Natural killer cell (primary cell): ENCODE data around the gene NTNG2. TPM values are rescaled to one million over a fixed set of nuclear protein-coding genes. Genes with fewer than 3 reads are reported as not detected.

Experiments
- ATAC-seq, 3 donors: fragments of 150-1000 bp in 2 of 3; fragments of 200-7000 bp in 1 of 3; cut with Tn5 transposase; 1 replicate in 1 of 3; 2 replicates in 2 of 3; pipeline ENCODE4 v1.10.0; 2021; ENCODE audit warnings: mild to moderate bottlenecking in 2 of 3, moderate library complexity in 2 of 3
- DNase-seq, 2 donors: peaks; one replicate each; pipeline versions ENCODE4 v3.0.0 to v3.0.0-alpha.2; 2013 to 2021; ENCODE audit warnings: mixed read lengths in 1 of 2
- H3K27ac ChIP-seq: one replicate; pipeline ENCODE4 v1.5.1; 2013; ENCODE audit warnings: mild to moderate bottlenecking, low read length
- H3K27me3 ChIP-seq: one replicate; pipeline ENCODE4 v1.6.1; 2013; ENCODE audit warnings: low read length; ENCODE audit not compliant: control insufficient read depth, insufficient read depth
- H3K36me3 ChIP-seq: one replicate; pipeline ENCODE4 v1.6.1; 2013; ENCODE audit warnings: low read length; ENCODE audit not compliant: control insufficient read depth, insufficient read depth
- H3K4me1 ChIP-seq: one replicate; pipeline ENCODE4 v1.6.1; 2013; ENCODE audit warnings: low read length; ENCODE audit not compliant: control insufficient read depth, insufficient read depth
- H3K4me3 ChIP-seq: one replicate; pipeline ENCODE4 v1.5.1; 2013; ENCODE audit warnings: low read length
- H3K9me3 ChIP-seq: one replicate; pipeline ENCODE4 v1.6.1; 2013; ENCODE audit warnings: low read length; ENCODE audit not compliant: control insufficient read depth, insufficient read depth
- H3K27ac Mint-ChIP-seq, 2 donors: one replicate each; pipeline ENCODE4 v1.8.0; 2022; ENCODE audit warnings: mild to moderate bottlenecking in 2 of 2, mixed read lengths in 2 of 2, moderate library complexity in 1 of 2
- H3K27me3 Mint-ChIP-seq, 2 donors: one replicate each; pipeline ENCODE4 v1.8.0; 2022; ENCODE audit warnings: low read depth in 2 of 2, mixed read lengths in 2 of 2
- H3K36me3 Mint-ChIP-seq: one replicate; pipeline ENCODE4 v1.8.0; 2022; ENCODE audit warnings: mixed read lengths
- H3K4me1 Mint-ChIP-seq, 2 donors: one replicate each; pipeline ENCODE4 v1.8.0; 2022; ENCODE audit warnings: mixed read lengths in 2 of 2
- H3K4me3 Mint-ChIP-seq: one replicate; pipeline ENCODE4 v1.8.0; 2022; ENCODE audit warnings: mild to moderate bottlenecking, moderate library complexity, mixed read lengths
- H3K9me3 Mint-ChIP-seq, 2 donors: one replicate each; pipeline ENCODE4 v1.8.0; 2022; ENCODE audit warnings: mixed read lengths in 2 of 2
- CTCF ChIP-seq: fragments of 200-600 bp; IDR thresholded peaks from one replicate; pipeline ENCODE4 v1.8.0; 2022; ENCODE audit warnings: antibody characterized with exemption
- WGBS: methylation state at CpG from one replicate; pipeline ENCODE4 v1.1.7; 2013; ENCODE audit warnings: missing lambda C conversion rate; ENCODE audit not compliant: insufficient coverage; 5-methylcytosine and 5-hydroxymethylcytosine counted together
- intact Hi-C: fragments of 100-400 bp; cut with micrococcal nuclease; formaldehyde crosslinking; loops from one replicate; pipeline ENCODE4 v1.14.2; 2022
- total RNA-seq, 4 donors: library from RNA; stranded (reverse); fragments of 120-200 nt in 1 of 4; gene quantifications; one replicate each; pipeline versions ENCODE4 v1.2.3 to v1.2.4, GENCODE V29; 2013 to 2022

NTNG2 gene
- total RNA-seq, 3 donors from 2014 or later (not counting 1 experiment from before 2014, with no cell fraction given): 23.4 to 67.2 (median 32.6) TPM

- Histone ChIP-seq H3K4me1 (no peaks in the 10 kb centered on the region), H3K27ac (no peak overlapping the region), H3K36me3 (no peaks in the 10 kb centered on the region), H3K9me3 (no peaks in the 10 kb centered on the region), H3K4me3 (no peak overlapping the region), H3K27me3 (no peaks in the 10 kb centered on the region)
- intact Hi-C loops: no loop called here
- no peaks in the 10 kb centered on the region for H3K9me3 Mint-ChIP-seq
- H3K27me3 Mint-ChIP-seq: peaks cover 0 to 3% of the 10 kb centered on the region in 2 donors
- no peaks in the 10 kb centered on the region for H3K36me3 Mint-ChIP-seq
- ATAC-seq: no peak
- no peaks in the 10 kb centered on the region for H3K4me1 Mint-ChIP-seq
- H3K27ac Mint-ChIP-seq: no peak overlapping the region
- WGBS: 82% methylated on average over 16 of the region's 18 CpGs
- no peak for DNase-seq
- no peak for TF ChIP-seq CTCF
- no peak overlapping the region for H3K4me3 Mint-ChIP-seq
These were observed 20.6 kb downstream of the NTNG2 start for GRCh38 chr9:132182314-132183091.

- DNase-seq (no peak), ATAC-seq (no peak)
- Mint-ChIP-seq H3K36me3 (no peaks in the 10 kb centered on the region), H3K9me3 (no peaks in the 10 kb centered on the region), H3K27ac (no peak overlapping the region), H3K4me1 (no peaks in the 10 kb centered on the region), H3K27me3 (peaks cover 0 to 3% of the 10 kb centered on the region in 2 donors), H3K4me3 (no peak overlapping the region)
- Histone ChIP-seq H3K4me1 (no peaks in the 10 kb centered on the region), H3K9me3 (no peaks in the 10 kb centered on the region), H3K27ac (no peak overlapping the region), H3K36me3 (no peaks in the 10 kb centered on the region), H3K4me3 (no peak overlapping the region), H3K27me3 (no peaks in the 10 kb centered on the region)
- intact Hi-C loops: no loop called here
- no peak for TF ChIP-seq CTCF
- WGBS: 84% methylated on average over 9 of the region's 9 CpGs
These were observed 21.3 kb downstream of the NTNG2 start for GRCh38 chr9:132183134-132183533.

- TF ChIP-seq CTCF: no peak
- Histone ChIP-seq H3K4me3 (no peak overlapping the region), H3K27me3 (no peaks in the 10 kb centered on the region), H3K36me3 (no peaks in the 10 kb centered on the region), H3K4me1 (no peaks in the 10 kb centered on the region), H3K9me3 (no peaks in the 10 kb centered on the region), H3K27ac (no peak overlapping the region)
- Mint-ChIP-seq H3K9me3 (no peaks in the 10 kb centered on the region), H3K27me3 (peaks cover 0 to 3% of the 10 kb centered on the region in 2 donors), H3K36me3 (no peaks in the 10 kb centered on the region), H3K4me1 (no peaks in the 10 kb centered on the region), H3K4me3 (no peak overlapping the region), H3K27ac (no peak overlapping the region)
- ATAC-seq (no peak), DNase-seq (no peak)
- 64% methylated on average over 5 of the region's 7 CpGs for WGBS
- intact Hi-C loops: no loop called here
These were observed 21.9 kb downstream of the NTNG2 start for GRCh38 chr9:132183715-132184114.

GRCh38 chr9:132184124-132184523, 22.3 kb downstream of the NTNG2 start:
- H3K36me3 Mint-ChIP-seq: no peaks in the 10 kb centered on the region
- H3K27me3 ChIP-seq: no peaks in the 10 kb centered on the region
- TF ChIP-seq CTCF: no peak
- H3K27me3 Mint-ChIP-seq: peaks cover 0 to 3% of the 10 kb centered on the region in 2 donors
- no peak overlapping the region for H3K27ac Mint-ChIP-seq
- no peak overlapping the region for H3K4me3 Mint-ChIP-seq
- H3K27ac ChIP-seq: no peak overlapping the region
- ATAC-seq (no peak), DNase-seq (no peak)
- no peak overlapping the region for H3K4me3 ChIP-seq
- H3K4me1 ChIP-seq: no peaks in the 10 kb centered on the region
- WGBS: 79% methylated on average over 11 of the region's 11 CpGs
- no peaks in the 10 kb centered on the region for H3K9me3 Mint-ChIP-seq
- intact Hi-C loops: no loop called here
- no peaks in the 10 kb centered on the region for H3K36me3 ChIP-seq
- no peaks in the 10 kb centered on the region for H3K4me1 Mint-ChIP-seq
- H3K9me3 ChIP-seq: no peaks in the 10 kb centered on the region
